GM12873 (cell line): ENCODE data around the gene TUT1.

Experiments
- TF ChIP-seq, protein P1 (sequence below): IDR thresholded peaks from 2 replicates; pipeline ENCODE4 v1.5.1; 2012; ENCODE audit warnings: low read depth, mild to moderate bottlenecking, moderate library complexity, low read length, control low read depth; ENCODE audit not compliant: insufficient read depth; ENCODE audit errors: missing control alignments

The TUT1 gene

DNA sequence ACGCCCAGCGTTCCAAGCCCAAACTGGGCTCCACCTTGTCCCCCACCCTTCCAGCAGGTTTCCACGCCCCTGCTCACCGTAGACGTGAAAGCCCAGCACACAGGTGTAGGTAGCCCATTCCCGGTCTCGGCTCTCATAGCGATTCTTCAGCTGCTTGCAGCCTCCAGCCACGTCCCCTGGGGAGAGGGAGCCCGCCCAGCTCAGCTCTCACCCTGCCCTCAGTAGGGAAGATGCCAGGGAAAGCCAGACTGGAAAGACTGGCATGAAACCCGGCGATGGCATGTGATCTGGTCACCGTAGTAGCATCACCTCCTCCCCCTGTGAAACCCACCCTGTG lies 11.7 kb upstream of the TUT1 start:
- TF ChIP-seq, protein P1, sequence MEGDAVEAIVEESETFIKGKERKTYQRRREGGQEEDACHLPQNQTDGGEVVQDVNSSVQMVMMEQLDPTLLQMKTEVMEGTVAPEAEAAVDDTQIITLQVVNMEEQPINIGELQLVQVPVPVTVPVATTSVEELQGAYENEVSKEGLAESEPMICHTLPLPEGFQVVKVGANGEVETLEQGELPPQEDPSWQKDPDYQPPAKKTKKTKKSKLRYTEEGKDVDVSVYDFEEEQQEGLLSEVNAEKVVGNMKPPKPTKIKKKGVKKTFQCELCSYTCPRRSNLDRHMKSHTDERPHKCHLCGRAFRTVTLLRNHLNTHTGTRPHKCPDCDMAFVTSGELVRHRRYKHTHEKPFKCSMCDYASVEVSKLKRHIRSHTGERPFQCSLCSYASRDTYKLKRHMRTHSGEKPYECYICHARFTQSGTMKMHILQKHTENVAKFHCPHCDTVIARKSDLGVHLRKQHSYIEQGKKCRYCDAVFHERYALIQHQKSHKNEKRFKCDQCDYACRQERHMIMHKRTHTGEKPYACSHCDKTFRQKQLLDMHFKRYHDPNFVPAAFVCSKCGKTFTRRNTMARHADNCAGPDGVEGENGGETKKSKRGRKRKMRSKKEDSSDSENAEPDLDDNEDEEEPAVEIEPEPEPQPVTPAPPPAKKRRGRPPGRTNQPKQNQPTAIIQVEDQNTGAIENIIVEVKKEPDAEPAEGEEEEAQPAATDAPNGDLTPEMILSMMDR, result no peak

DNA sequence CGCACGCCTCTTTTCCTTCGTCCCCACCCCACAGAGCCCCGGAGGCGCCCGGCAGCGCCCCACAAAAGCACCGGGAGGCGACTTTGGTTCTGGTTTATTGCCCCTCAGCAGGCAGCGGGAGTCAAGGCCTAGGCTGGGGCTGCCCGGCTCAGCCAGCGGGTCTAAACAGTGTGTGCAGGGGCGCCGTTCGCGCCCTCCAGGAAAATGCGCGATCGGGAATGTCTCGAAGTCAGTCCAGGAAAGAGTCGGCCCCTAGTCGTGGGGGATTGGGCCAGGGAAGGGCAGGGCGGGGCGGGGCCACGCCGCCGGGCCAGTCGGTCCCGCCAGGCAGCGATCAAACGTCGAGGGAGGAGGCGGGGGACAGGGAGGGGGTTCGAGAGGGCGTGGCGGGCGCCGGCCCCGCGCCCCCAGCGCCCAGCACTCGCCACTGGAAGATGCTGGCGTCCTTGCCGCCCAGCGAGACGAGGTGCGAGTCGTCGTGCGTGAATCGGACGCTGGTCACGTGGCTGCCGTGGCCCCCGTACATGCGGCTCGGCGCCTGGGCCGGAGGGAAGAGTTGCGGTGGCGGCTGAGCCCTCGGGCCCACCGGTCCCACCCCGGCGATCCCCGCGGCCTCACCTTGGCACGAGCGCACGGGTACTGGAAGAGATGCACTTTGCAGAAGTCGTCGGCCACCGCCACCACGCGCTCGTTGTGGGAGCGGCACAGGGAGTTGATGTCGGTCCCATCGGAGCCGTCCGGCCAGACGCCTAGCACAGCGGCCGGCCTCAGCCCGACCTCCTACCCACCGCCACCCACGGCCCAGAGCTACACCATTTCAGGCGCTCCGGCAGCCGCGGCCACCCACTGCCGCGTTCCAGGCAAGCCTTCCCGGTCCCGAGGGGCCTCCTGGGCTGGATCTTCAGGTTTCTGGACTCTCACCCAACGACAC lies 11.1 kb upstream of the TUT1 start:
- TF ChIP-seq, protein P1, result no peak

DNA sequence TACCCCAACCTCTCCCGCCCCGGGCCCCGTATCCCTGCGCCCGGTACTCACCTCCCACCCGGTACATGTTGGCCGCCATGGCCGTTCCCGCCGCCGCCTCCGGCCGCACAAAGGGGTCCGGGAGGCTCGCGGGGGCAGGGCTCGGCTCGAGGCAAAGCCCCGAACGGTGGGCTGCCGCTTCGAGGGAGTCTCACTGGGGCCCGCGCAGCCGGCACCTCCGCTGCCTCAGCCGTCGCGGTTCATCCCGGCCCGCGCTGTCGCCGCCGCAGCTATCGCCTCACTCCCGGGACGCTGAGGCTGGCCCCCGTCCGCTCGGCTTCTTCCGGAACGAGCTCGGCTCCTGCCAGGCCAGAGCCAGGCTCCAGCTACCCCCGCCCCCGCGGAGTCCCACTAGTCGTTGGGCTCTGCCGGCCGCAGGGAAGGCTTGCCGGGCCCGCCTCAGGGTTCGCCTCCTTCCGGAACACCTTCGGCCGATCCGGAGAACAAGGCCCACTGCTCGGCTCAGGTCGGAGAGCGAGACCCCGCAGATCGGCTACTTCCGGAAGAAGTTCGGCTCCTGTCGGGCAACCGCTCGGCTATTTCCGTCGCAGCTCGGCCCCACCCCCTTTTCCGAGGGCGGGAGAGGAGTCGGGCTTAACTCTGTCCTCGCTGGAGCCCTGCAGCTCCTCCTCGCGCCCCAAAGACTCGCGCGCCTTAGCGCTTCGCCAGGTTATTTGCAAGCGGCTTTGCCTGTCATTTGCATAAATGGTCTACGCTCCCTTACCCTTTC lies 10.2 kb upstream of the TUT1 start, which contains the start of gene MTA2:
TSS of gene MTA2 (minus strand) at position 494 of the 769 bp plus-strand sequence. CDS start at position 79, 415 bp downstream.
- TF ChIP-seq, protein P1, result no peak

DNA sequence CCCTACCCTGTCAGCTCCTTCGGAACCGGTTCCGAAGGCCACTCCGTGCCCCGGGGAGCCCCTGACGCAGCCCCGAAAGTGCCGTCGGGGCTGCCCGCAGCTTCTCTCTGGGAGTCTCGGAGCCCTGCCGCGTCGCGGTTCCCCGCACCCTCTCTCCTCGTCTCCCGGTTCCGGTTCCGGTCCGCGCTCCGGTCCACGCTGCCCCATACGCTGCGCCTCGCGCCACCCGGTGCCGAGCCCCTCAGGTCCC lies 9.7 kb upstream of the TUT1 start:
- TF ChIP-seq, protein P1, result no peak

DNA sequence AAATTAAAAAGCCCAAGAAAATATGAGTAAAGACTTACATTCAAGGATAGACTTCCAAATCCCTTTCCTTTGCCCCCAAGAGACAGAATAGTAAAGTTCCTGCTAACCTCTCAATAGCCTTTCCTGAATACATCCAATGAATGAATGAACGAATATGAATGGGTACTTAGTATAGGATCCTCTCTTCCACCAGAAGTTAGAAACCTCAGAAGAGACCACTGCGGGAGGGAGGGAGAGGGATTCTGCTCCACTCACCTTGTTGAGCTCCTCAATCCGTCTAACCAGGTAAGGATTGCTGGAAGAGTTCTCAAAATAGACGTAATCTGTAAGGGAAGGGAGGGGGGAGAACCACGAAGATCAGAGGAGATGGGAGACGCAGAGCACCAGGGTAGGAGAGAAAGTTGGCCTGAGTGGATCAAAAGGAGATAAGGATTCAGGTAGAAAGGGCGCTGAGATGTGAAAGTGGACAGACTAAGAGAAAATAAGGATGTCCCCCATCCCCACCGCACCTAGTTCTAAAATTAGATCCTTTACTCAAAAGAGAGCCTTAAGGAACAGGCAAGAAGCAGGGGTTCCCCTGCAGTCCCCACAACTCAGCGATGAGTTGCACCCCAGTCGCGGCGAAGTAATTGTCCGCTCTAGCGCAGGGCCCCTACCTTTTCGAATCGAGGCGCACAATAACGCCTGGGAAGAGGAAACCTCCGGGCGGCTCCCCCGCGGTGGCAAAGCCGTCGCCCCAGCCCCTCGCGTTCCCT lies 9.2 kb upstream of the TUT1 start:
- TF ChIP-seq, protein P1, result no peak

DNA sequence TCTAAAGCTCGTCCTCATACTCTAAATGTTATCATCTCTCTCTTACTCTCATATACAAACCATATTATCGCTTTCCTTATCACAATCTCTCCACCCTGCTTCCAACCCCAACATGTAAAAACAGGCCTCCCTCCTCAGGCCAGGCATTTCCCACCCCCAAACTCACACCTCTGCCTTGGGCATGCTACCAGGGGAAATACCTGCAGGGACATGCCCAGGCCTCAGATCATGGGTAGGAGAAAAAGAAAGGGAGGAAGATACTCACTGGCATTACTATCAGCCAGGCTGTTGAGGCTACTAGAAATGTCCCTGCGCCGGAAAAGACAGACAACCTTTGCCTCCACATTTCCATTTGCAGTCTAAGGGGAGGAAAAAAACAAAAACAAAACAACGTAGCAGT lies 8.6 kb upstream of the TUT1 start:
- TF ChIP-seq, protein P1, result no peak
